Inflammatory macrophage treated with lipopolysaccharide for 1 hour (primary cell): ENCODE data around the gene LURAP1L.
"Not testable (repeated sequence)": the region's sequence is repeated elsewhere in the genome, so short reads cannot be mapped to it uniquely, and the experiment has no call there.

Experiments
- DNase-seq, 2 donors: peaks; one replicate each; pipeline ENCODE4 v3.0.0-alpha.2; 2020 to 2022

LURAP1L gene

GRCh38 chr9:12862611-12863410 is 88.0 kb downstream of the LURAP1L start:
- no peak for DNase-seq

- DNase-seq = no peak
Observed at GRCh38 chr9:12863618-12864017, 88.8 kb downstream of the LURAP1L start.

- DNase-seq = not testable (repeated sequence)
Observed at GRCh38 chr9:12865380-12865779, 90.6 kb downstream of the LURAP1L start.
